Liver (tissue), 9 donors: ENCODE results near the gene GRK6. TPM values are rescaled to one million over a fixed set of nuclear protein-coding genes. Genes with fewer than 3 reads are reported as not detected.

ENCODE experiments used
- DNase-seq: peaks from one replicate; pipeline ENCODE4 v3.0.0-alpha.2; 2017; ENCODE audit warnings: low spot score
- H3K27ac ChIP-seq, 2 donors: one replicate each; pipeline ENCODE4 v1.7.0; 2013; ENCODE audit warnings: inconsistent platforms in 2 of 2, low read length in 2 of 2, control low read depth in 1 of 2, low read depth in 1 of 2, mild to moderate bottlenecking in 1 of 2
- H3K27me3 ChIP-seq, 4 donors: one replicate each; pipeline versions ENCODE4 v1.6.1 to v1.7.0; 2013; ENCODE audit warnings: low read length in 3 of 4, inconsistent platforms in 1 of 4, mild to moderate bottlenecking in 1 of 4, moderate library complexity in 1 of 4; ENCODE audit not compliant: control insufficient read depth in 4 of 4, insufficient read depth in 4 of 4
- H3K36me3 ChIP-seq, 4 donors: one replicate each; pipeline versions ENCODE4 v1.6.1 to v1.7.0; 2013; ENCODE audit warnings: low read length in 3 of 4, mild to moderate bottlenecking in 3 of 4, low read depth in 1 of 4, moderate library complexity in 1 of 4; ENCODE audit not compliant: control insufficient read depth in 4 of 4, insufficient read depth in 3 of 4
- H3K4me1 ChIP-seq, 4 donors: one replicate each; pipeline versions ENCODE4 v1.6.1 to v1.7.0; 2013; ENCODE audit warnings: low read length in 3 of 4, mild to moderate bottlenecking in 3 of 4, moderate library complexity in 1 of 4; ENCODE audit not compliant: control insufficient read depth in 4 of 4, insufficient read depth in 4 of 4
- H3K4me3 ChIP-seq, 3 donors: one replicate each; pipeline versions ENCODE4 v1.6.1 to v1.7.0; 2013; ENCODE audit warnings: low read length in 3 of 3, control low read depth in 1 of 3, low read depth in 1 of 3, mild to moderate bottlenecking in 1 of 3
- H3K9ac ChIP-seq, 2 donors: one replicate each; pipeline ENCODE4 v1.7.0; 2013; ENCODE audit warnings: low read length in 2 of 2, mild to moderate bottlenecking in 2 of 2, moderate library complexity in 2 of 2, control low read depth in 1 of 2, low read depth in 1 of 2
- H3K9me3 ChIP-seq, 4 donors: one replicate each; pipeline versions ENCODE4 v1.6.1 to v1.7.0; 2013; ENCODE audit warnings: low read length in 3 of 4; ENCODE audit not compliant: control insufficient read depth in 4 of 4
- ATF3 ChIP-seq: IDR thresholded peaks from 2 replicates; pipeline ENCODE4 v1.6.1; 2016; ENCODE audit warnings: antibody characterized with exemption
- CTCF ChIP-seq: fragments of 150-350 bp; IDR thresholded peaks from 2 replicates; pipeline ENCODE4 v1.5.1; 2017; ENCODE audit warnings: improper control_type of control experiment, low read depth, low read length; ENCODE audit not compliant: missing input control
- FOXA2 ChIP-seq: IDR thresholded peaks from 2 replicates; pipeline ENCODE4 v1.6.1; 2016; ENCODE audit warnings: antibody characterized with exemption
- HNF4A ChIP-seq, 2 donors: conservative IDR thresholded peaks; 2 replicates each; pipeline ENCODE4 v1.6.1; 2016; ENCODE audit warnings: antibody characterized with exemption in 2 of 2, mild to moderate bottlenecking in 2 of 2
- HNF4G ChIP-seq: IDR thresholded peaks from 2 replicates; pipeline ENCODE4 v1.6.1; 2016; ENCODE audit warnings: antibody characterized with exemption
- JUND ChIP-seq, 2 donors: IDR thresholded peaks; 2 replicates each; pipeline ENCODE4 v1.6.1; 2016; ENCODE audit warnings: antibody characterized with exemption in 2 of 2
- MAX ChIP-seq: IDR thresholded peaks from 2 replicates; pipeline ENCODE4 v1.6.1; 2016; ENCODE audit warnings: antibody characterized with exemption
- RAD21 ChIP-seq, 2 donors: IDR thresholded peaks; 2 replicates each; pipeline ENCODE4 v1.6.1; 2016; ENCODE audit warnings: antibody characterized with exemption in 2 of 2, mild to moderate bottlenecking in 2 of 2
- REST ChIP-seq: IDR thresholded peaks from 2 replicates; pipeline ENCODE4 v1.6.1; 2016; ENCODE audit warnings: antibody characterized with exemption, mild to moderate bottlenecking
- RXRA ChIP-seq, 2 donors: IDR thresholded peaks; 2 replicates each; pipeline ENCODE4 v1.6.1; 2017 to 2018; ENCODE audit warnings: antibody characterized with exemption in 2 of 2, mild to moderate bottlenecking in 1 of 2
- TAF1 ChIP-seq: conservative IDR thresholded peaks from 2 replicates; pipeline ENCODE4 v1.6.1; 2016; ENCODE audit warnings: antibody characterized with exemption, mild to moderate bottlenecking
- YY1 ChIP-seq: IDR thresholded peaks from 2 replicates; pipeline ENCODE4 v1.6.1; 2016; ENCODE audit warnings: antibody characterized with exemption, mild to moderate bottlenecking
- ZBTB33 ChIP-seq: IDR thresholded peaks from 2 replicates; pipeline ENCODE4 v1.6.1; 2016; ENCODE audit warnings: antibody characterized with exemption
- WGBS: extraction: QIAGEN DNeasy Blood & Tissue Kit; methylation state at CpG from one replicate; pipeline ENCODE4 v1.1.7; 2013; 5-methylcytosine and 5-hydroxymethylcytosine counted together
- polyA plus RNA-seq, 2 donors: library from polyadenylated mRNA; stranded (reverse) in 1 of 2; unstranded in 1 of 2; fragments of 200-250 nt in 1 of 2; fragments of >200 nt in 1 of 2; fragmentation: Nextera tagmentation in 1 of 2; extraction: Ambion mirVana in 1 of 2; gene quantifications; one replicate each; pipeline versions ENCODE4 v1.2.1 to v1.2.3, GENCODE V29; 2013 to 2015
- total RNA-seq, 2 donors: library from RNA; depleted of rRNA; stranded (reverse); fragments of >200 nt; gene quantifications; one replicate each; pipeline ENCODE4 v1.2.3, GENCODE V29; 2014
- donor health status: healthy.
- donor health status: healthy.
- donor health status: healthy.
- donor health status: healthy.
- donor health status: healthy.

Gene GRK6
- total and polyA plus RNA-seq, 4 donors: 3.1 to 24.0 (median 10.8) TPM

GRCh38 chr5:177432143-177432838 lies 5.8 kb downstream of the GRK6 start:
- peak overlapping the region in 1 of 2 donors; percentile 55 for H3K27ac ChIP-seq
- H3K27me3 ChIP-seq: no peaks in the 10 kb centered on the region
- H3K9me3 ChIP-seq: no peaks in the 10 kb centered on the region
- DNase-seq: no peak
- peaks cover 6 to 23% (median 14%) of the 10 kb centered on the region in 4 donors for H3K36me3 ChIP-seq
- no peak overlapping the region for H3K4me3 ChIP-seq
- H3K9ac ChIP-seq: no peak overlapping the region
- H3K4me1 ChIP-seq: peaks cover 0 to 15% (median 9%) of the 10 kb centered on the region in 4 donors
- 86% methylated on average over 18 of the region's 18 CpGs for WGBS
- TF ChIP-seq ATF3: no peak
- no peak for TF ChIP-seq RAD21 (IDR thresholded peaks at IDR 0.05)
- no peak for TF ChIP-seq RXRA (IDR thresholded peaks at IDR 0.05)
- TF ChIP-seq ZBTB33: no peak
- TF ChIP-seq HNF4G: no peak
- TF ChIP-seq REST: no peak
- TF ChIP-seq TAF1: no peak
- TF ChIP-seq CTCF: no peak
- TF ChIP-seq FOXA2: no peak
- no peak for TF ChIP-seq YY1
- TF ChIP-seq HNF4A (conservative IDR thresholded peaks at IDR 0.05): no peak
- TF ChIP-seq MAX: no peak
- TF ChIP-seq JUND (IDR thresholded peaks at IDR 0.05): no peak
